ENCODE measurements around the gene COG4. TPM values are rescaled to one million over a fixed set of nuclear protein-coding genes. Genes with fewer than 3 reads are reported as not detected.

The COG4 gene
- total RNA-seq, 1 experiment from 2014 or later = 45.4 TPM

- Histone ChIP-seq H3K27me3 (ENCODE audit: control insufficient read depth, insufficient read depth, low read length) (no peaks in the 10 kb centered on the region), H3K27ac (ENCODE audit: low read length) (no peak overlapping the region), H3K4me3 (ENCODE audit: low read depth in 2 of 2, low read length in 2 of 2) (no peak overlapping the region), H3K36me3 (ENCODE audit: control insufficient read depth, insufficient read depth, low read length) (peaks cover 2% of the 10 kb centered on the region), H3K4me1 (ENCODE audit: control insufficient read depth, insufficient read depth, low read length) (no peaks in the 10 kb centered on the region), H3K9me3 (ENCODE audit: control insufficient read depth, insufficient read depth, low read depth, low read length) (no peaks in the 10 kb centered on the region)
- ChIA-PET POLR2A (interaction anchor here (0.7 kb wide), 1 partner anchor 91 kb away, joined by 10 read pairs; no protein-coding TSS in a partner anchor), CTCF (interaction anchor here (0.6 kb wide), 1 partner anchor 88 kb away, joined by 3 read pairs; no protein-coding TSS in a partner anchor)
- ATAC-seq (no peak), DNase-seq (ENCODE audit: low read depth, low spot score) (no peak)
- TF ChIP-seq CTCF (IDR thresholded peaks at IDR 0.05) (no peak), POLR2AphosphoS5 (IDR thresholded peaks at IDR 0.05; ENCODE audit: low read depth, low read length) (no peak), TCF7L2 (IDR thresholded peaks at IDR 0.05; ENCODE audit: low read depth, low read length) (no peak), SIN3A (IDR thresholded peaks at IDR 0.05; ENCODE audit: borderline replicate concordance, insufficient read depth, low read depth, low read length) (no peak), REST (IDR thresholded peaks at IDR 0.05; ENCODE audit: insufficient read depth in 1 of 2, low read depth in 2 of 2, low read length in 1 of 2) (no peak)
- no TSS peak for BruUV-seq (replicated peaks)
- in situ Hi-C loops (cut with HindIII; ENCODE audit: low pct_unique_long_range_greater_than_20kb, low sequenced_read_pairs) (no loop called here), intact Hi-C loops (cut with micrococcal nuclease; ENCODE audit: unreplicated experiment) (no loop called here)
Measured at GRCh38 chr16:70496513-70496912, 26.8 kb downstream of the COG4 start.

- CTCF ChIA-PET = no interaction called here
- no TSS peak for BruUV-seq (replicated peaks)
- intact Hi-C loops (cut with micrococcal nuclease; ENCODE audit: unreplicated experiment) = no loop called here
Measured at GRCh38 chr16:70495425-70496182, 27.8 kb downstream of the COG4 start.

More at GRCh38 chr16:70495425-70496182, 27.8 kb downstream of the COG4 start:
- no peak overlapping the region for H3K4me3 ChIP-seq (ENCODE audit: low read depth in 2 of 2, low read length in 2 of 2)
- in situ Hi-C loops (cut with HindIII; ENCODE audit: low pct_unique_long_range_greater_than_20kb, low sequenced_read_pairs) = no loop called here
- ATAC-seq (no peak), DNase-seq (ENCODE audit: low read depth, low spot score) (no peak)
- TF ChIP-seq REST (IDR thresholded peaks at IDR 0.05; ENCODE audit: insufficient read depth in 1 of 2, low read depth in 2 of 2, low read length in 1 of 2) (no peak), CTCF (IDR thresholded peaks at IDR 0.05) (no peak), POLR2AphosphoS5 (IDR thresholded peaks at IDR 0.05; ENCODE audit: low read depth, low read length) (no peak), TCF7L2 (IDR thresholded peaks at IDR 0.05; ENCODE audit: low read depth, low read length) (no peak), SIN3A (IDR thresholded peaks at IDR 0.05; ENCODE audit: borderline replicate concordance, insufficient read depth, low read depth, low read length) (no peak)
- H3K9me3 ChIP-seq (ENCODE audit: control insufficient read depth, insufficient read depth, low read depth, low read length) = no peaks in the 10 kb centered on the region
- no peaks in the 10 kb centered on the region for H3K4me1 ChIP-seq (ENCODE audit: control insufficient read depth, insufficient read depth, low read length)
- H3K27me3 ChIP-seq (ENCODE audit: control insufficient read depth, insufficient read depth, low read length) = no peaks in the 10 kb centered on the region
- H3K27ac ChIP-seq (ENCODE audit: low read length) = no peak overlapping the region
- peaks cover 2% of the 10 kb centered on the region; the same call in 1 of the 2 replicates for H3K36me3 ChIP-seq (ENCODE audit: control insufficient read depth, insufficient read depth, low read length)
- POLR2A ChIA-PET = interaction anchor here (0.7 kb wide), 1 partner anchor 90 kb away, joined by 10 read pairs; no protein-coding TSS in a partner anchor
